ENCODE data around the gene LRRK1.

DNA sequence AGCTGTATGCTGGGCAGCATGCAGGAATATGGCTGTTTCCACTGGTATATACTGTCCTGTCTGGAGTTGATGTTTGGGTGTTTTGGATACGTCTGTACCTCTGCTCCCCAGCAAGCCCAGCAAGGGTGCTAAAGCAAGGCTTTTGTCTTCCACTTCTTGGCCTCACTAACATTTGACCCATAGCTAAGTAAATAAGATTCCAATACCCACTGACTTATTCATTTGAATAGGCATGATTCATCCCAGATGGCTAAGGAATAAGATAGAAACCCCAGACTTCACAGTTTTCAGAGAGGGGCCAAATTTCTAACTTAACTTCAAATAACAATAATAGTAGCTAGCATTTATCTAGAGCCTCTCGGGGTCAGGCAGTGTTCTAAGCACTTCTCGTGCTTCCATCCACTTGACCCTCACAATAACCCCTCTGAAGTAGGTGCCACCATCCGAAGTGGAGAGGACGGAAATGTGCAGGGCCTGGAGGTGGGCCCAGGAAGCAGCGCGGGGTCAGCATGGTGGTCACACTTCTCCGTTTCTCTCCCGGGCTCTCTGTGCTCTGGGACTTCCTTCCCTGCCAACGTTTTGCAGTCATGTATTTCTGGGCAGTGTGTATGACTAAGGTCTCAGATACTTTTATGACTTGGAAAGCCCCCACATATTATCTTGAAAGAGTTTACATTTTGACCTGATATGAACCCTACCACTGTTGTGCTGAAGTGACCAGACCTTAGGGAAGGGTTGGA lies 39.3 kb downstream of the LRRK1 start:
- TF ChIP-seq, protein P1, sequence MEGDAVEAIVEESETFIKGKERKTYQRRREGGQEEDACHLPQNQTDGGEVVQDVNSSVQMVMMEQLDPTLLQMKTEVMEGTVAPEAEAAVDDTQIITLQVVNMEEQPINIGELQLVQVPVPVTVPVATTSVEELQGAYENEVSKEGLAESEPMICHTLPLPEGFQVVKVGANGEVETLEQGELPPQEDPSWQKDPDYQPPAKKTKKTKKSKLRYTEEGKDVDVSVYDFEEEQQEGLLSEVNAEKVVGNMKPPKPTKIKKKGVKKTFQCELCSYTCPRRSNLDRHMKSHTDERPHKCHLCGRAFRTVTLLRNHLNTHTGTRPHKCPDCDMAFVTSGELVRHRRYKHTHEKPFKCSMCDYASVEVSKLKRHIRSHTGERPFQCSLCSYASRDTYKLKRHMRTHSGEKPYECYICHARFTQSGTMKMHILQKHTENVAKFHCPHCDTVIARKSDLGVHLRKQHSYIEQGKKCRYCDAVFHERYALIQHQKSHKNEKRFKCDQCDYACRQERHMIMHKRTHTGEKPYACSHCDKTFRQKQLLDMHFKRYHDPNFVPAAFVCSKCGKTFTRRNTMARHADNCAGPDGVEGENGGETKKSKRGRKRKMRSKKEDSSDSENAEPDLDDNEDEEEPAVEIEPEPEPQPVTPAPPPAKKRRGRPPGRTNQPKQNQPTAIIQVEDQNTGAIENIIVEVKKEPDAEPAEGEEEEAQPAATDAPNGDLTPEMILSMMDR (IDR thresholded peaks at IDR 0.05), result no peak
- TF ChIP-seq POLR2A (IDR thresholded peaks at IDR 0.05), result no peak
